LNCAP (cell line): Measurements from ENCODE around the gene RIPPLY3.

Experiments used
- CTCF ChIP-seq: fragments of 450-650 bp; IDR thresholded peaks from 2 replicates; pipeline ENCODE4 v1.5.1; 2017; ENCODE audit warnings: mild to moderate bottlenecking

Gene RIPPLY3

GRCh38 chr21:37065561-37066177 lies 59.2 kb downstream of the RIPPLY3 start:
- TF ChIP-seq CTCF = no peak
